NCI-H2081 treated with DMSO at 0.1 percent for 48 hours (cell line): Measurements from ENCODE around the gene KCNH6.

Experiments used
- DNase-seq: peaks from one replicate; lab custom pipeline; 2025; lab: John Stamatoyannopoulos, UW

Gene KCNH6

DNA sequence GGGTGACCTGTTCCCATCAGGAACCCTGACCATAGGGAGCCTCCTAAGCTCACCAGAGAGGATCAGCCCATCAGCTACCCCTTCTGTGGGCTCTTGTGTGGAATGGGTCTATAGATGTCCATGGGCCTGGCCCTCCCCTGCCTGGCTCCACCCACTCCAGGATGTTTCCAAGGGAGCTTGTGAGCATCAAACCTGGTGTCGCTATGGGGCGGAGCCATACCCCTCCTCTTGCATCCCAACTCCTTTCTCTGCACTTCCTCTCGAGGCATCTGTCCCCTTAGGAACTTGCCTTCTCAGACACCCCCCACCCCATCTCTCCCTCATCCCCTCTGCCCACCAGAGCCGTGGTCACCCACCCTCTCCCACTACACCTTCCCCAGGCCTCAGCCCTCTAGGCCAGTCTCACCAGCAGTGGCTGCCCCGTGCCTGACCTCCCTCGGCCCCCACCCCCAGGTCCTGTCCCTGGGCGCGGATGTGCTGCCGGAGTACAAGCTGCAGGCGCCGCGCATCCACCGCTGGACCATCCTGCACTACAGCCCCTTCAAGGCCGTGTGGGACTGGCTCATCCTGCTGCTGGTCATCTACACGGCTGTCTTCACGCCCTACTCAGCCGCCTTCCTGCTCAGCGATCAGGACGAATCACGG is 10.4 kb downstream of the KCNH6 start:
- no peak for DNase-seq

DNA sequence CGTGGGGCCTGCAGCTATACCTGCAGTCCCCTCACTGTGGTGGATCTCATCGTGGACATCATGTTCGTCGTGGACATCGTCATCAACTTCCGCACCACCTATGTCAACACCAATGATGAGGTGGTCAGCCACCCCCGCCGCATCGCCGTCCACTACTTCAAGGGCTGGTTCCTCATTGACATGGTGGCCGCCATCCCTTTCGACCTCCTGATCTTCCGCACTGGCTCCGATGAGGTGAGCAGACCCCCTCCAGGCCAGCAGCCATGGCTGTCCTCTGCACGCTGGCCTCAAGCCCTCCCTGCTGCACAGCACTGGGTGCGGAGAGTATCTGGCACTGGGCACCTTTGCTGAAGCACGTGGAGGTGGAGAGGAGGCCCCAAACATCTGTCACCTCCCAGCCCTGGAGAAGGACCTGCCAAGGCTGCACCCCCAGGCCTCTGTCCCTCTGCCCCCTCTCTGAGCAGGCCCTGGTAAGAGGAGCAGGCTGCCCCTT is 11.0 kb downstream of the KCNH6 start:
- DNase-seq = no peak

DNA sequence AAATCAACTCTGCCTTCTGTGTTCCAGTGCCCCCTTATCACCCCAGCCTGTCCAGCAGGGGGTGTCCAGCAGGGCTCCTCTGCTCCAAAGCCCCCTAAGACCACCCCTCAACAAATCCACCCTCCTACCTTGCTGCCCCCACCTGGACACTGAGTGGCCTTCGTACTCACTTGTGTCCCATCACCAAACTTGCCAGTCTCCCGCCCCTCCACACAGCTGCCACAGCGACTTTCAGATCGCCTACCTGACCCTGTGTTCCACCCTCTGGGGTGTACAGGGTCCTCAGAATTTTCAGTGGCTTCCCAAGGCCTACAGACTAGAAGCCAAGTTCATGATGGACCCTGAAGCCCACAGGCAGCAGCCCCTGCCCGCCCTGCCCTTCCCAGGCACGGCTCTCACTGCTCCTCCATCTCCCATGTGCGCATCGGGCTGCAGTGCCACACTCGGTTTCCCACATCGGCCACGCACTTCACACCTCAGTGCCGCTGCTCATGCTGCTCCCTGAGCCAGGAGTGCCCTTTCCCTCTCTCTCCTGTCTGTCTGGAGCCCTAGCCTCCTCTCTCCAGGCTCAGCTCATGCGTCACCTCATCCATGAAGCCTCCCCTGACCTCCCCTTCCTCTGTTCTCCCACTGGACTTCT is 11.8 kb downstream of the KCNH6 start:
- DNase-seq = no peak

DNA sequence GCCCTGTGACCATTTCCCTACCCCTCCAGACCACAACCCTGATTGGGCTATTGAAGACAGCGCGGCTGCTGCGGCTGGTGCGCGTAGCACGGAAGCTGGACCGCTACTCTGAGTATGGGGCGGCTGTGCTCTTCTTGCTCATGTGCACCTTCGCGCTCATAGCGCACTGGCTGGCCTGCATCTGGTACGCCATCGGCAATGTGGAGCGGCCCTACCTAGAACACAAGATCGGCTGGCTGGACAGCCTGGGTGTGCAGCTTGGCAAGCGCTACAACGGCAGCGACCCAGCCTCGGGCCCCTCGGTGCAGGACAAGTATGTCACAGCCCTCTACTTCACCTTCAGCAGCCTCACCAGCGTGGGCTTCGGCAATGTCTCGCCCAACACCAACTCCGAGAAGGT is 12.5 kb downstream of the KCNH6 start:
- DNase-seq = no peak

DNA sequence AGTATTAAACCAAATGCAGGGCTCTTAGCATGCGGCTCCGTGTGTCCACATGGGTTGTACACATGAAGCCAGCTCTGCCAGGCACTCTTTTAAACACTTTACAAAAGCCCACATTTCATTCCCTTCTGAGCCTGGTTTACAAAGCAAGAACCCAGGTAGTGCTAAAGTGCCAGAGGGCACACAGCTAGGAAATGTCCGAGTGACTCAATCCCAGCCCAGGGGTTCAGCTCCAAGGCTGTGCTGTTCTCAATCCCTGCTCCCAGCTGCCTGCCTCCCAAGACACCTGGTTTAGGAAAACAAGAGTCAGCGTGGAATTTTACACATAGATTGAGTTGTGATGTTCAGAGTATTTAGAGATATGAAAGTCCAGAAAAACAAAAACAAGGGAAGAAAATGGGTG is 13.8 kb downstream of the KCNH6 start:
- DNase-seq = no peak

DNA sequence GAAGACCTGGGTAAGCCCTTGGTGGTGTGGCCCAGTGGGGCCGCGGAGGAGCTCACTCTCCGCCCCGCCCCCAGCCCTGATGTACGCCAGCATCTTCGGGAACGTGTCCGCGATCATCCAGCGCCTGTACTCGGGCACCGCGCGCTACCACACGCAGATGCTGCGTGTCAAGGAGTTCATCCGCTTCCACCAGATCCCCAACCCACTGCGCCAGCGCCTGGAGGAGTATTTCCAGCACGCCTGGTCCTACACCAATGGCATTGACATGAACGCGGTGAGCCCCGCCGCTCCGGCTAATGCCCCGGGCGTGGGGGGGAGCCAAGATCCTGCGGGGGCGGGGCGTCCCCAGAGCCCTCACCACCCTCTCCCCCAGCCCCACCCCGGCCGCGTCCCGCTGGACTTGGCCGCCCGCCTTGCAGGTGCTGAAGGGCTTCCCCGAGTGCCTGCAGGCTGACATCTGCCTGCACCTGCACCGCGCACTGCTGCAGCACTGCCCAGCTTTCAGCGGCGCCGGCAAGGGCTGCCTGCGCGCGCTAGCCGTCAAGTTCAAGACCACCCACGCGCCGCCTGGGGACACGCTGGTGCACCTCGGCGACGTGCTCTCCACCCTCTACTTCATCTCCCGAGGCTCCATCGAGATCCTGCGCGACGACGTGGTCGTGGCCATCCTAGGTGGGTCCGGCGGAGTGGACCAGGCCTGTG is 15.0 kb downstream of the KCNH6 start:
- no peak for DNase-seq

DNA sequence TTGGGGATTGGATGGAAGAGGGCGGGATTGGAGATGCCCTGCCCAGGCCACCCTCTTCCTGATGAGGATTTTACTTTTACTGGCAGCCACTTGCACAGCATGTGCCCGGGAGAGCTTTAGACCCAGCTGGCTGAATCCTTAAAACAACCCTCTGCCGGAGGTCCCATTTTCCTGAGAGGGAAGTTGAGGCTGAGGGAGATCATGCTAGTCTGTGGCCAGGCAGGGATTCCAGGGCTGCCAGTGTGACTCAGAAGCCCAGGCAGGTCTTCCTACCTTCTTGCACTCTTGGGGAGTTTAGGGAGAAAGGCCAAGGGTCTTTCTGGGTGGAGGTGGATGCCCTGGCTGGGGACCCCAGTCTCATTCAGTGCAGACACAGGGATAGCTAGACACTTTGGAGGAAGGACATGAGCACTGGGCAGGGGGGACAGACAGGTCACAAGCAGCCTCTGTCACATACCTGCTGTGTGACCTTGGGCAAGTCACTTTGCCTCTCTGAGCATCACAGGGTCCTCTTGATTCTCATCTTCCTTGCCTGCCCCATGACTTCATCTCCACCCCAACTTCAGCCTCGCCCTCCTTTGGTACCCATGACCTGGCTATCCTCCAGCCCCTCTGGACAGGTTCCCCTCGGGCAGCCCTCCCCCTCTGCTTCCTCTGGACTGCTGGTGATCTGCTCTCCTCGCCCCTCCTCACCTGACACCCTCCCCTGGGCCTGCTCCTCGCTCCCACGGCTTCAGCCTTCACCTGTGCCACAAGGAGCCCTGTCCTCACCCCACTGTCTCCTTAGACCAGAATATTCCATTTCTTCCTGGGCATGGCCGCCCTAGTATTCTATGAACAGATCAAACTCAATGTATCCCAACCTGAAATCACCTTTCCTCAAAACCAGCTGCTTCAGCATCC is 15.8 kb downstream of the KCNH6 start:
- no peak for DNase-seq

DNA sequence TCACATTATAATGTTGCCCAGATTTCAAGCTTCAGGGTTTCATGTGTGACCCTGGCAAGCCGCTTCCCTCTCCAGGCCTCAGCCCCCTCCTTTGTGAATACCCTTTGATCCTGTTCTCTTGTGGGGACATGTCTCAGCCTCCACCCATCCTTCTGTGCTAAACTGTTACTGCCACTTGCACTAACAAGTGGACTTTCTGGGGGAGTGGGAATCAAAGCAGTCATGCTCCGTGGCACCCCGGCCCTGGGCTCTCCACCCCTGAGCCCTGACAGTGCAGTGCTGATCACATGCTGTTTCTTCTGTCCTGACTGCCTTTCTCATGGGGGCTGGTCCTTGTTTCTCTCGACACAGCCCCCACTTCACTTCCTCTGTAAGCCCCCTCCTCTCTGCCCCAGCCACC is 17.4 kb downstream of the KCNH6 start:
- no peak for DNase-seq

DNA sequence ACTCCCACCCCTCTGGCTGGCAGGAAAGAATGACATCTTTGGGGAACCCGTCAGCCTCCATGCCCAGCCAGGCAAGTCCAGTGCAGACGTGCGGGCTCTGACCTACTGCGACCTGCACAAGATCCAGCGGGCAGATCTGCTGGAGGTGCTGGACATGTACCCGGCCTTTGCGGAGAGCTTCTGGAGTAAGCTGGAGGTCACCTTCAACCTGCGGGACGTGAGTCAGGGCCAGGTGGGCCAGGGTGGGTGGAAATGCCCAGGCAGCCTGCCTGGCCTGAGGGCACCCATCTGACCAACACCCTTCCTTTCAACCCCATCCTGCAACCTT is 19.0 kb downstream of the KCNH6 start:
- DNase-seq = no peak

DNA sequence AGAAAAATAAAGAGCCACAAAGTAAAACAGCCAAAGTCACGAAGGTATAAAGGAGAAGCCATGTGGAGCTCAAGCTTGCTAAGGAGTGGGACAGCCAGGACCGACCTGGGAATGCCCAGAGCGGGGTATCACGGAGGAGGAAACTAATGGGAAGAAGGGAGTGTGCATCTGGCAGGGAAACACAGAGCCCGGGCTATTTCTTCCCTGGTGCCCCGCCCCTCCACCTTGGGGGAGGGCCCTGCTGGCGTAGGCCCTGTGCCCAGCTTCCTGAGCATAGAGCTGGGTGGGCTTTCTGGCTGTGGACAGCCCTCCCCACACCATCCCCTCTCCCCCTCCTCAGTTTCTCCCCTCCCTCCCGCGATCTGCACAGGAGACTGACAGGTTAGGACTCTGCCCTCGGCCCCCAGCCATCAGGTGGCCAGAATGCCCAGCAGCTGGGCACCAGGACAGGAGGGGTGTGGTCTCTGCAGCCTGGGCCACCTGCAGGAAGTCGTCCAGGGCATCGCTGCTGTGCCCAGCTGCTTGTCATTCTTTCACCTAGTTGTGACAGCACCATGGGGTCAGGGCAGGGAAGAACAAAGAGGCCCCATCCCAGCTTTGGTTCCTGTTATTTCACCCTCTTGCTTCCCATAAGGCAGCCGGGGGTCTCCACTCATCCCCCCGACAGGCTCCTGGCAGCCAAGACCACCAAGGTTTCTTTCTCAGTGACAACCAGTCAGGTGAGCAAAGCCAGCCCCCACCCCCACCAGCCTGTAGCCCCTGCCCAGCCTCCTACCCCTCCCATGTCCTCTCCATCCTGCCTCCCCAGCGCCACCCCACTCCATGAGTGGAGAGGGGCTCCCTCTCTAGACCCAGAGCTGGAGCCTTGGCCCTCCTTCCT is 20.0 kb downstream of the KCNH6 start:
- no peak for DNase-seq

DNA sequence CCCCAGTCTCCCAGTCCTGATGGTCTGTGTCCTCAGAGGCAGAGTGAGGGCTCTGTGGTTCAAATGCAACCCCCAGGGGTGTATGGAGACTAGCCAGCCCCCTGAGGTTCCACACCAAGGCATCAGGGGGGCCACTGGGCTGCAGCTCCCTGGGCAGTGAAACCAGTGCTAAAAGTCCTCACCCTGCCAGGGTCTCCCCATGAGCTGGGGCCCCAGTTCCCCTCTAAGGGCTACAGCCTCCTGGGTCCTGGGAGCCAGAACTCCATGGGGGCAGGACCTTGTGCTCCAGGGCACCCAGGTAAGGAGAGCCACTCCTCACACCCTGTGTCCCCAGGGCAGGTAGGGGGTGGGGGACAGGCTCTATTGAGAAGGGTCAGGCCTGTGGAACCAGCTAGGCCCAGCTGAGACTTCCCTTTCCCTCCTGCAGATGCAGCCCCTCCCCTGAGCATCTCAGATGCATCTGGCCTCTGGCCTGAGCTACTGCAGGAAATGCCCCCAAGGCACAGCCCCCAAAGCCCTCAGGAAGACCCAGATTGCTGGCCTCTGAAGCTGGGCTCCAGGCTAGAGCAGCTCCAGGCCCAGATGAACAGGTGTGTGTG is 20.8 kb downstream of the KCNH6 start:
- DNase-seq = no peak

DNA sequence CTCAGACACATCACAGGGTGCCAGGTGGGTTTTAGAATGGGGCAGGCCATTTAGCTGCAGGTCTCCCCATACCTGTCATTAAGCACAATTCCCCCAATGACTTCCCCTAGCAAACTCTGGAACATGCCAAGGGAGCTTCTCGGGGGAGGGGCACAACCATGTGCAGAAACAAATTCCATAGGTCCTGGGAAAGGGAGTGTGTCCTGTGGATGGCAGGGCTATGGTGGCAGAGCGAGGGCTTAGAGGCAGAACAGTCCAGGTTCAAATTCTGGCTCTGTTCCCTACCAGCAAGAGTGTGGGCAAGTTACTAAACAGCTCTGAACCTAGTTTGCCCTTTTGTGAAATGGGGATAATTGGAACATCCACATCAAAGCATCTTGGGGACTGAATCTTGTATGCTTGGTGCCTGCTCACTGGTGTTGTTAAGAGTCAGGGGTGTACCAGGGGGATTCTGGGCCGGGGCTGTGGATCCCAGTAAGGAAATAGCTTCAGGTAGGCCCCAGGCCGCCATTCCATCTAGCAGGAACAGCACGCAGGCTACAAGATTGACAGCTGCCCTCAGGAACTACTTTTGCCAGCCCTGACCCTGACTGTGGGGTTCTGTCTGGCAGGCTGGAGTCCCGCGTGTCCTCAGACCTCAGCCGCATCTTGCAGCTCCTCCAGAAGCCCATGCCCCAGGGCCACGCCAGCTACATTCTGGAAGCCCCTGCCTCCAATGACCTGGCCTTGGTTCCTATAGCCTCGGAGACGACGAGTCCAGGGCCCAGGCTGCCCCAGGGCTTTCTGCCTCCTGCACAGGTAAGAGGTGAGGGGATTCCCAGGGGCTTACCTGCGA is 21.5 kb downstream of the KCNH6 start:
- DNase-seq = no peak

DNA sequence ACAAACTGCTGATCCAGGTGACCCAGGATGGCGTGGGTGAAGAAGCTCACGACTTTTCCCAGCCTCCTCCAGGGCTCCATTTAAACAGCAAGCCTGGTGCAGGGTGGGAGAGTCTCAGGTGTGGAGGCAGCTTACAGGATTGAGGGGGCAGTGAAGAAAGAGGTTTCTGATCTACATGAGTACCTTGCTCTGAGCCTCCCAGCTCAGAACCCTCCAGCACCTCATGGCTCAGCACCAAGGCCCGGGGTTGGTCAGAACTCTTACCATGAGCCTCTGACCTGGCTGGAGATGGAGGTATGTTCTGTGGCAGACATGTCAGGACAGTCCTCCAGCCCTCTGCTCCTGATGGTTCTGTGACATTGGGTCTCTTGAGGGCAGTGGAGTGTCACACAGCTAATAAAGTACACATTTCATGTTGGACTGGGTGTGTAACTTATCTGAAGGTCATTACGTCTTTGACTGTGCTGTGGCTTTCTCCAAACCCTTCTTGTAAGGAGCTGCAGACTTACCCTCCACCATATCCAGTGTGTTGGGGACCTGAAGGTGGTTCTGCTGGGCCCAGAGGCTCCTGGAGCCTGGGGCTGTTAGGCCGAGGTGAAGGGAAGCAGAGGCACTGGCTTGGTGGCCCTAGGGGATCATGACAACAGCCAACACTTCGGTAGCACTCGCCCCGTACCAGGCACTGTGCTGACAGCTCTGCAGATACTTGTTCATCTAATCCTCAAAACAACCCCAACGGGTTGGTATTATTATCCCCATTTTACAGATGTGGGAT is 23.3 kb downstream of the KCNH6 start:
- DNase-seq = no peak

DNA sequence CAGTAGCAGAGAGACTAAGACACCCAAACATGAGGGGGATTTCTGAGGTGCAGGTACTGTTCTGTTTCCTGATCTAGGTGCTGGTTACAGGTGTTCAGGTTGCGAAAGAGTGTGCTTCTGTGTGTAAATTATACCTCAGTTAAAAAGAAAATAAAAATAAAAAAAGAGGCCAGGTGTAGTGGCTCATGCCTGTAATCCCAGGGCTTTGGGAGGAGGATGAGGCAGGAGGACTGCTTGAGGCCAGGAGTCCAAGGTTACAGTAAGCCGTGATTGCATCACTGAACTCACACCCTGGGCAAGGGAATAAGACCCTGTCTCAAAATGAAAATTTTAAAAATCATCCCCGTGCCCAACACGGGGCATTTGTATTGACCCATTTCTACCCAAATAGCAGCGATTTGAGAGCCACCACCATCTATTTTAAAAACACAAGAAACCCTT is 23.9 kb downstream of the KCNH6 start:
- no peak for DNase-seq

DNA sequence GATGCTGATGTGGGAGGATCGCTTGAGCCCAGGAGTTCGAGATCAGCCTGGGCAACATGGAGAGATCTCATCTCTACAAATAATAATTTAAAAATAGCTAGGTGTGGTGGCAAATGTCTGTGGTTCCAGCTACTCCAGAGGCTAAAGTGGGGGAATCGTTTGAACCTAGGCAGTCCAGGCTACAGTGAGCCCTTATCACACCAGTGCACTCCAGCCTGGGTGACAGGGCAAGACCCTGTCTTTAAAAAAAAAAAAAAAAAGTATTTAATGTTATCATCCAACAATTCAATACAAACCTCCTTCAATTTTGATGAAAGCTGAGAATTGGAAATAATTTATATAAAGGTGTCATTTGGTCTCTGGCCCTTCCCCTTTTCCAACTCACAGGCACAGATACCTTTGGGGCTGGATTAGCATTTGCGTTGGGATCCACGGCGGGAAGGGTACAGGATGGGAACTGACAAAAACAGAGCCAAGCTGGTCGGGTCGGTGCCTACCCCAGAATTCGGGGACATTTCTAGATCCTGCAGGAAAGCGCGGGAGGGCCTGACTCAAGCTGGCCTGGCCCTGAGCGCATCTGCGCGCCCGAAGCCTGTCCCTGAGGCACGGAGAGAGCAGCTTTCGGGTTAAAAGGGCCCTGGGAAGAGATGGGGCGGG is 26.3 kb downstream of the KCNH6 start:
- DNase-seq = no peak

DNA sequence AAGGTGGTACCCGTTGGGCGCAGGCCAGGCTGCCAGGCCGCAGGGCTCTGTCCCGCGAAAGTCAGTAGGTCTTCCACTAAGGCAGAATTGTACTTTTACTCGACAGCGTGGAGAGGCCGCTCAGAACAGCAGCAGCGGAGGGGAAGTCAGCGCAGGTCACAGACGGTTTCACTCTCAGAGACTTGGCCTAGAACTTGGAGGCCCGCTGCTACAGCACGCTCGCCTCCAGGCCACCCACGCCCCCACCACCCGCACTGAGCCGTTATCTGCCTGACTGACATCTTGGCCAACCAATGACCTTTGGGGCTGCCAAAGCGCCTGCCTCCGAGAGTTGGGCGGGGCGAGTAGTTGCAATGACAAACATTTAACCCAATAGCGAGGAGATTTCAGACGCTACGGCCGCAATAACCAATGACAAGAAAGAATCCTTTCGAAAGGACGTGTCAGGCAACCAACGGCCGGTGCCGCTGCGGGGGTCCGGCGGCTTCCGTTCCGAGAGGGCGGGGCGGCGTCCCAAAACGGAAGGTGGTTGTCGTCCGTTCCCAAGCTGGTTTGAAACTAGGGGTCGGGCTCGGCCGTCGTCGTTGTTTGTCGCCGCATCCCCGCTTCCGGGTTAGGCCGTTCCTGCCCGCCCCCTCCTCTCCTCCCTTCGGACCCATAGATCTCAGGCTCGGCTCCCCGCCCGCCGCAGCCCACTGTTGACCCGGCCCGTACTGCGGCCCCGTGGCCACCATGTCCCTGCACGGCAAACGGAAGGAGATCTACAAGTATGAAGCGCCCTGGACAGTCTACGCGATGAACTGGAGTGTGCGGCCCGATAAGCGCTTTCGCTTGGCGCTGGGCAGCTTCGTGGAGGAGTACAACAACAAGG is 27.0 kb downstream of the KCNH6 start, which contains the start of gene DCAF7:
Gene DCAF7, plus strand, starts transcription at position 532 of the 871 bp plus-strand sequence. Its CDS starts 201 bp downstream, at position 733.
- peak; percentile 99 for DNase-seq

DNA sequence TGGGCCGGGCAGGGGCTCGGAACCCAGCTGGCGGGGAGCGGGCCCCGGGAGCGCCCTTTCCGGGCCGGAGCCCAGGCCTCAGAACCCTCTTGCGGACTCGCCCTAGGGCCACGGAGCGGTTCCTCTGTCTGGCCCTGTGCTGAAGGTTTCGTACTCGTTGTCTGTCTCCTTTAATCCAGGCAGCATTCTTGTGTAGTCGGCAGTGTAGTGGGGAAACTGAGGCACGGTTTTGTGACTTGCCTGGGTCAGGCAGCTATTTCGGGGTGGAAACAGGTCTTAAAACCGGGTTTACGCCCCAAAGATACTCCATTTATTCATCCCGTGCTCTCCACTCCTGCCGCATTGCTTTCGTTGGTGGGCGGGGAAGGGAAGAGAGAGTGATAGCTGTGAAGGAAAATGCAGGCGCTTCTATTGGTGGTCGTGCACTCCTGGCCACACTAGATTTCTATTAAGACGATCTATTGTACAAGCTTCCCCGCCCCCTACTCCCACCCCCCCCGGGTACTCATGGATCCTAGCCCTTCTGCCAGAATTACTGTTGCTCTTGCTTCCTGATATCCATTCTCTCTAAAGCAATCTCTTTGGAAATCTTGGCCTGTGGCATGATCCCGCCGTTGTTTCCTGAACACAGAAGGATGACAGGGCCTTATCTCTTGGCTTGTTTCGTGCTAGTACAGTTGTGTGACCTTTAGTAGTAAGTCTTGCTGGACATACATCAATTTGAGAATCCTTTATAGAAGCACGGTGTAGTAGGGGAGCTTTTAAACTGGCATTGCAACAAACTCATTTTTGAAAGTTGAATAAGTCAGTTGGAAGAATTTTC is 27.9 kb downstream of the KCNH6 start:
- no peak for DNase-seq
